Stimulated activated CD8-positive, alpha-beta memory T cell treated with anti-CD3 and anti-CD28 coated beads, Interleukin-15, amount 100 ng/mL, for 4 hours (primary cell): ENCODE data around the gene BANP.
"Not testable (repeated sequence)": the region's sequence is repeated elsewhere in the genome, so short reads cannot be mapped to it uniquely, and the experiment has no call there.

Experiments used
- DNase-seq, 2 donors: peaks; one replicate each; pipeline ENCODE4 v3.0.0-alpha.2; 2020; ENCODE audit warnings: low read depth in 2 of 2

BANP gene

DNA sequence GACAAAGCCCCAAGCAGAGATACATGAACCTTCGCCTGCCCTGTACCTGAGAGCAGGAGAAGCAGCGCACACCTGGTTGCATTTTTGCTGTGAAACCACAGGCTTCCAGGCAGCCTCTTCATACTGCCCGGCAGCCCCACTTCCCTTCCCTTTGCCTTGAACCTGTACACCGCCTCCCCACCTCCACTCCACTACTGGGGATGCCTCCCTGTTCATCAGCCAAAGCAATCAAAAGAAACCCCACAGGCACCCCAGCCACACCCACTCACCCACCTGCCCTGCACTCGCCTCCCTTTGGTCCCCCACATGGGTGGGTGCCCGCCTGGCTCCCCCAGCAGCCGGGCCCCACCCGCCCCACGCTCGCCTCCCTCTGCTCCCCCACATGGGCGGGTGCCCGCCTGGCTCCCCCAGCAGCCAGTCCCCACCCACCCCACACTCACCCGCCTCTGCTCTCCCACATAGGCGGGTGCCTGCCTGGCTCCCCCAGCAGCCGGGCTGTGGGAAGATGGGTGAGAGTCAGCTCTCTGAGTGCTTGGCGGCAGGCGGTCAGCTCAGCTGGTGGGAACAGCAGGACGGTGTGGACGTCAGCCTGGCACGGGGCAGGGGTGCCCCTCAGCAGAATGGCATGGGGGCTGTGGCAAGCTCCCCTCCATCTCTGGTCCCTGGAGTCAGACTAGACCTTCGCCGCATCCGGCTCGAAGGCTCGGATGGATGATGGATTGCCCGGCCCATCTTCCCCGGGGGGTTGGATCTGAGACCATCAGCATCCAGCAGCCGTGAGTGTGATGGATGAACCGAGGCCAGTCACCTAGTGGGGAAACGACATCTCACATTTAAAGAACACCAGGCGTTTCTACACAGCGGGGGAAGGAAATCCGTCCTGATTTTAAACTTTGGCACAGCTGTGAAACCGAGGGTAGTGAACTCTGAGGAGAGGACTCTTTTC, 135.6 kb downstream of the BANP start:
- no peak for DNase-seq

DNA sequence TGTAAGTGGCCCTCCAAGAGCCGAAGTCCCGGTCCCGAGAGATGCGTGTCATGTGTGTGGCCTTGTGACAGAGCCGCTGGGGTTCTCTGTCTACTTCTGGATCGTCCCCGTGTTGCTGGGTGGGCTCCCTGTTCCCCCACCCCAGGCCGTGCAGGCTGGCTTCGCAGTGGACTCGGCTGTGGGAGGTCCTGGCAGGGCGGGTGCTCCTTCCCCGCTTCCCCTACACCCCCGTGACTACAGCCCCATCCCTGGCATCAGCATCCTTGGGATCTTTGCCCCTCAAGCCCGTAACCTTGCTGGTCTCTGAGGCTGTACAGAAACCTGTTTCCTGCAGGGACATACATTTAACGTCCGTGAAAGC, 136.3 kb downstream of the BANP start:
- DNase-seq, result no peak

DNA sequence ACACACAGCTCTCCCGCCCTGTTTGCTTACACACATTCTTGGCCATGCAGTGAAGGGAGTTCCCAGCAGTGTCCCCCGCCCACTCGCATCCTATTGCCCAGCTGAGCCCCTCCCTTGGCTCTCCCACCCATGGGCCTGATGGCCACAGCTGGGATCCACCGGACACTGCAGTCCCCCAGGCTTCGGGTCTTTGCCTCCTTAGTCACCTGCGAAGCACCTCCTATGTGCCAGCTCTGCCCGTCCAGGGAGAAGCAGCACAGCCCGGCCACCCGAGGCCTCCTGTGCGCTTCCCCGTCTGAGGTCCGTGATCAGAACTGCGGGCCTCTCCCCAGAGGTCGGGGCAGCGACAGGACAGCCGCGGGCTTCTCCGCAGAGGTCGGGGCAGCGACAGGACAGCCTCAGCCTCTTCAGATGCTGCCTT, 136.9 kb downstream of the BANP start:
- no peak for DNase-seq

DNA sequence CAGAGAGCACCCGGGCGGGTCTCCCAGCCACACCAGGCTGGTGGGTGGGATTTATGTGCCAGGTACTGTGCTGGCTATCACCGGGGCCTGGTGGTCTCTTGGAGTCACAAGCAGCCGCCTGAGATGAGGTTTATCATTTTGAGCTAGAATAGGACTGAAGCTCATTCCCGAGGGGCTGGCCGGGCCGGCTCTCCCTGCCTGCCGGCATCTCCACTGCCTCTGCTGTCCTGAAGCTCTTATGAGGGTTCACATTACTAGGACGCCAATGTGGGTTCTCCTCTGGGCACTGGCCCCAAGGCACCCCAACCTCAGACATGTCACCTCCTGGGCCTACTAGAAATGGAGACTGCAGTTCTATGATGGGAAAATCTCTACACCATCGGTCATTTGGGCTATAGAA, 137.4 kb downstream of the BANP start:
- not testable (repeated sequence) for DNase-seq

DNA sequence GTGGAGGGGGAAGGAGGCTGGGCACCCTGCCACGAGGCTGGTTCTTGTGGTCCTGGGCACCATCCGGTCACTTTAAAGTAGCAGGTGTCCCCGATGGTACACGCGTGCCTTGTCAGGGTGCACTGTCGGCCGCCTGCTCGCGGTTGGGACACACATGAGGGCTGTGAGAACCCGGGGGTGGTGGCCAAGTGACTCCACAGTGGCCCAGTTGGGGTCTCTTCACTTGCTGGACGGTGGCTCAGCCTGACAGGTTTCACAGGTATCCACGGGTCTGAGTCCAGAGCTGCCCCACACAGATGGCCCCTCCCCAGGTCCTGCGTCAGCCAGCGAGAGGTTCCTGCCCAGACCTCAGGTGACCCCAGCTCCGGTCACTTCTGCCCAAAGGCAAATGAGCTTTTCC, 137.8 kb downstream of the BANP start:
- not testable (repeated sequence) for DNase-seq

DNA sequence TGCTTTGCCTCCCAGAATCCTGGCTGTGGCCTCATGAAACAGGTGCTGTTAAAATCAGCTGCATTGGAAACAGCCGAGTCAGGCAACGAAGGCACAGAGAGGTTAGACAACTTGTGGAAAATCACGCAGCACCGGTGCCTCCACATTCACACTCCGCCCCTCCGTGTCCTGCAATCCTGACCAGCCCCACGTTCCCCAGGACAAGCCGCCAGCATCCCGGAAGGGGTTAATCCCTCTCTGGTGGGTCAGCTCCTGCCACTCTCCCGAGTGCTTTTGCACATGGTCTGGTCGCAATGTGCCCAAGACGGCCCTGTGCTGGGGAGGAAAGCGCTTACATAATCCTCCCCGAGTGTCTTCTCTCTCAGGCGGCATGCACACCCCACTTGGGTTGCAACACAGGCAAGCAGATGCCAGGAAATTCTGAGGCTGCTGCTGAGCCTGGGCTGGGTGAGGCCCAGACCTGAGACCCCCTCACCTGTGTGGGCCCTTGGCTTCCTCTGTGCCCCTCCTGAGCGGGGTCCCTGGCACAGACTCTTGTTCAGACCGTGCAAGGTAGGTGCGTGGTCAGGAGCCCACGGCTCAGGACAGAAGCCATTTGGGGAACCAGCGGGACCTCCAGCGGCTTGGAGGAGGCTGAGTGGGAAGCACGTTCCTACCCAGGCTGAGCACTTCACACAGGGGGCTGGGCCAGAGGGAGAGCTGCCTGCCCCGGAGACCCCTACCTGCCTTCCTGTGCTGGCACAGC, 138.6 kb downstream of the BANP start:
- not testable (repeated sequence) for DNase-seq

DNA sequence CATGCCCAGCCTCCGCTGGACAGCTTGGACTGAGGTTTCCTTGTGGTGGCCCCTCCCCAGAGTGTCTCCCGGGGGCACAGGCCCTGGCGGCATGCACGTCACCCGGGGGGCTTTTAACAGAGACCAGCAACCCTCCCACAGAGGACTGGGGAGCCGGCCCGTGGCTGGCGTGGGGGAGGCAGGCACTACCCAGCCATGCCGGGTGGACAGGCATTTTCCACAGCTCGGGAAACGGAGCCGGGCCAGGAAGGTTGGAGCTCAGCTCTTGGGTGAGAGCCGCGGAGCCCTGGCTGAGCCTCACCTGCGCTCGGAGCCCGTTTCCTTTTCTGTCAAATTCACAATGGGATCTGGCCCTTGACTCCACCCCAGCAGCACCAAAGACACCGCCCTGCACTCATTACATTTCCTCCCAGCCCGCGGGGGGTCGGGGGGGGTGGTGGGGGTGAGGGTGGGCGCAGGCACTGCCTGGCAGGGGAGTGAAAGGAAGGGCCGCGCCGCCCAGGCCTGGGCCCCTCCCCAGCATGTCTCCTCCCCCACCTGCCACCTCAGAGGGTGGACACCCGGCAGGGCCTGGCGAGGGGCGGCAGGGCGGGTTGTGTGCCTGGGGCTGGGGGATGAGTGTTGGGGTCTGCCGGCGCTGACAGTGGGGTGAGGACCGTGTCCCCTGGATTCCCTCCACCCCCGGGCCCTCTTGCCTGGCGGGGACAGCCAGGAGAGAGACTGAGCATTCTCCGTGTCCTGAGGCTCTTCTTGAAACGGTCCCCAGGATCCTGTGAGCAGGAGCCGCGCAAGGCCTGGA, 139.3 kb downstream of the BANP start:
- DNase-seq, result not testable (repeated sequence)

DNA sequence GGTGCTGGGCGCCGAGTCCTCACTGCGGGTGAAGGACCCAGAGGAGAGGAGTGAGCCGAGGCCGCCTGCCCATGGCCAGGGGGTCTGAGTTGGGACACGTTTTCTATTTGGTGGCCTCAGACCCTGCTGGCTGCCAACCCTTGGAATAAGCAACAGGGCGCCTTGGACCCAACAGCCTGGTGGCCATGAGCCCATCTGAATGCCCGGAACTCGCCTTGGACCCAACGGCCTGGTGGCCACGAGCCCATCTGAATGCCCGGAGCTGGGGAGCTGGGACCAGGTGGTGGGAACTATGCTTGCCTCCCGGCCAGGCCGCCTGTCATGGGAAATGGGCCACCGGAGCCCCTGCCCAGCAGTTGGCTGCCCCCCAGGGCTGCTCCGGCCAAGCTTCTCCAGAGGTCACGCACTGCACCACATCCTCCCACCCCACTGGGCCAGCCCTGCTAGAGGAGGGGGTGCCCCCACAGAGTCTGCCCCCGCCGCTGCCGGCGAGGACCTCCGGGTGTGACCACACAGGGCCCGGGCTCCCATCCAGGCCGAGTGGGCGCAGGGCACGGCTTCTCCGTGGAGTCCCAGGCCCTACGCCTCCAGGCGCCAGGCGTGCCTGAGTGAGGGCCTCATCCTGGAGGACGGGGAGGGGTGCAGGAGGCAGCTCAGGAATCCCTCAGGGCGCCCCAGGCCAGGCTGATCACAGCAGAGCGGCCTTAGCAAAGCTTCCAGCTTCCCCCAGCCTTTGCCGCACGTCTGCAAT, 140.2 kb downstream of the BANP start:
- DNase-seq, result not testable (repeated sequence)

DNA sequence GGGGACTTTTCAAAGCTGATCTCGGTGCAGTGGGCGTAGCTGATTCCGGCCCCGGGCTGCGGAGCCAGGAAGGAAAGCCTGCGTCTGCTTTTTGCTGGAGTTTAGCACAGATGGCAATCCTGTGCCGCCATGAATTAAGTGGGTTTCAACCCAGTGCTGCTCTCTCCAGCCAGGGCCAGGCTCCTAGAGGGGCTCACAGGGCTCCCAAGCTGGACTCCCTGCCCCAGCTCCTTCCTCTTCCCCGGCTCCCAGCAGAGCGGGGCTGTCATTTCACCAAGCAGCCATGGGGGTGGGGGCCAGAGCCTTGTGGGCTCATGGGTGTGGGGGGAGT, 140.7 kb downstream of the BANP start:
- DNase-seq, result not testable (repeated sequence)

DNA sequence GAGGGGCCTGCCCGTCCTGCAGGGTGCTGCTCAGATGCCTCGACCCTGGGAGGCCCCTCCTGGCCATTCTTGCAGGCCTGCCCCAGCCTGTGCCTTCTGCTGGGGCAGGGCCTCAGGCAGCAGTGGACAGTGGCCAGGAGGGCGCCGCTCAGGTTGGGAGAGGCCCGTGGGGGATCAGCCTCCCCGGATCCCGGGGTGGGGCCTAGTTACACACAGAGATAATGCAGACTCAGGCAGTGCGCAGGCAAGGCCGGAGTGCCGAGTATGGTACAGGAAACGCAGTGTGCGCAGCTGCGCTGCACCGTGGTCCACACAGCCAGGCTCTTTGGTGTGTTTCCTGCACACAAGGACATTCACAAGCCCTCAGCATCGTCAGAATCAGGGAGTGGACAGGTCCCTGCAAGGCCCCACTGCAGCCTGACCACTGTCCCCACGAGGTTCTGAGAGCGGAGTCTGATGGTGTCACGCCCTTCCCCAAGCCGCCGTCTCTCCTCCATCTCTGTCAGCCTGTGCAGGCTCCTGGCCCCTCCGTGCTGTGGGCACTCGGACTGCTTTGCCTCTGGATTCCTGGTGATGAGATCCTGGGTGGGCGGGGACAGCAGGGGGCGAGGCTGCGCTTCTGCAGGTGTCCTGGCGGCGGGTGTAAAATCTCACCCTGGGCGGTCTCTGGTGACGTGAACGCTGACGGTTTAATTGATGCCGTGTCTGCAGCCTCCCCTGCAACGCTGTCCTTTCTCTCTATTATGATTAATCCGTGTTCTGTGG, 141.7 kb downstream of the BANP start:
- DNase-seq, result not testable (repeated sequence)

DNA sequence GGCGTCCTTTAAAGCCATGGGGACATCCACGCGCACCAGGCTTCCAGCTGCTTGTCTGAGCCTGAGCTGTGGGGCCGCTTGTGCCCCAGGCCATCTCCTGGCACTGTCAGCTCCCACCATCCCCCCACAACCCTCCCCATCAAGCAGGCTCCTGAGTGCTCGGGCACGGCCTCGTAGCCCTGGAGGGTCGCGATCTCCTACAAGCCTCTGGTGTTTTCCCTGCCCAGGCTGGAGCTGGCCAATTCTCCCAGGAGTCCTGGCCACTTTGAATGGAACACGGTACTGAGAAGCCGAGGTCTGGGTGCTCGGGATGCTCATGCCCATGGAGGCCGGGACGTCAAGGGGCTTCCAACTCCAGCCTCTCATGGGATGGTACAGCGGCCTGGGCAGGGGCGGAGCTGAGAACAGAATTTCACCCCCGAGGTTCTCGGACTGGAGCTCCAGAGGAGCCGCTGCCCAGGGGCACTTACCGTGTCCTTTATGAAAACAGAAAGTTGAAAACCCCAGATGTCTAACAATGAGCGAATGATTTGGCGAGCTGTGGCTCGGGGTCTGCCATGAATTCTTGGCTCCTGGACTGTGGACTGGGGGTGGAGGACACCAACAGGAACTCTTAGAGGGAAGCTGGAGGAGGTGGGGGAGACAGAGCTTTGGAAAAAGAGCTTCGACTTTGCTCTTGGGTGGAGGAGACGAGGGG, 142.5 kb downstream of the BANP start:
- DNase-seq, result not testable (repeated sequence)

DNA sequence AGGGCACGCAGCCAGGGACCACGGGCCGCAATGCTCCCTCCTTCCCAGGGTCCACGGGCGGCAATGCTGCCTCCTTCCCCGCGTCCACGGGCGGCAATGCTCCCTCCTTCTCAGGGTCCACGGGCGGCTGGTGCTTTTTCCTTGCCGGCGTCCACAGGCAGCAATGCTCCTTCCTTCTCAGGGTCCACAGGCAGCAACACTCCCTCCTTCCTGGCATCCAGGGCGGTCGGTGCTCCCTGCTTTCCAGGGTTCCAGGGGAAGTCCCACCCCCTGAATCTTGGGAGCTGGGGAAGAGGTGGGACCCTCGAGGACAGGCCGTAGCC, 143.0 kb downstream of the BANP start:
- not testable (repeated sequence) for DNase-seq

DNA sequence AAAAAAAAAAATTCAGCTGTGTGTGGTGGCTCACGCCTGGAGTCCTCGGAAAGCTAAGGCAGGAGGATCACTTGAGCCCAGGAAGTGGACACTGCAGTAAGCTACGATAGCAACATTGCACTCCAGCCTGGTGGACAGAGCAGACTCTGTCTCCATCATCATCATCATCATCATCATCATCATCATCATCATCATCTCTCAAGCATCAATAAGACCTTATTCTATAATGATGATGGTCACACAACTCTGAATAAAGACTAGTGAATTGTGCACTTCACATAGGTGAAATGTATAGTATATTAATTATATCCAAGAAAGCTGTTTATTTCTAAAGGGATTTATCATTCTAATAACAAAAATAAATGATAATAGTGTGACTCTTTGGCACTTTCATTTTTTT, 143.7 kb downstream of the BANP start:
- not testable (repeated sequence) for DNase-seq

DNA sequence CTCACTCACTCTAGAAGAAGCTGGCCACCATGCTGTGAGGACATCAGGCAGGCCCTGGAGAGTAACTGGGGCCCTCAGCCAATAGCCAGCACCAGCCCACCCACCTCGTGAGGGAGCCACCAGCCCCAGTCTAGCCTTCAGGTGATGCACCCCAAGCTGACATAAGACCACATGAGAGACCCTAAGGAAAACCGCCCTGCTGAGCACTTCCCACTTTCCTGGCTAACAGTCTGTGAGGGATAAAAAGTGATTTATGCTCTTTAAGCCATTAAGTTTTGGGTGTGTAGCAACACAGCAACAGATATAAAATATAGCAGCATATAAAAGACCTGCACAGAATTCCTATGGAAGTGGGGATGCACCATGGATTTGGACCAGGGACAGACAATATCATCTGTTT, 145.4 kb downstream of the BANP start:
- DNase-seq, result not testable (repeated sequence)

DNA sequence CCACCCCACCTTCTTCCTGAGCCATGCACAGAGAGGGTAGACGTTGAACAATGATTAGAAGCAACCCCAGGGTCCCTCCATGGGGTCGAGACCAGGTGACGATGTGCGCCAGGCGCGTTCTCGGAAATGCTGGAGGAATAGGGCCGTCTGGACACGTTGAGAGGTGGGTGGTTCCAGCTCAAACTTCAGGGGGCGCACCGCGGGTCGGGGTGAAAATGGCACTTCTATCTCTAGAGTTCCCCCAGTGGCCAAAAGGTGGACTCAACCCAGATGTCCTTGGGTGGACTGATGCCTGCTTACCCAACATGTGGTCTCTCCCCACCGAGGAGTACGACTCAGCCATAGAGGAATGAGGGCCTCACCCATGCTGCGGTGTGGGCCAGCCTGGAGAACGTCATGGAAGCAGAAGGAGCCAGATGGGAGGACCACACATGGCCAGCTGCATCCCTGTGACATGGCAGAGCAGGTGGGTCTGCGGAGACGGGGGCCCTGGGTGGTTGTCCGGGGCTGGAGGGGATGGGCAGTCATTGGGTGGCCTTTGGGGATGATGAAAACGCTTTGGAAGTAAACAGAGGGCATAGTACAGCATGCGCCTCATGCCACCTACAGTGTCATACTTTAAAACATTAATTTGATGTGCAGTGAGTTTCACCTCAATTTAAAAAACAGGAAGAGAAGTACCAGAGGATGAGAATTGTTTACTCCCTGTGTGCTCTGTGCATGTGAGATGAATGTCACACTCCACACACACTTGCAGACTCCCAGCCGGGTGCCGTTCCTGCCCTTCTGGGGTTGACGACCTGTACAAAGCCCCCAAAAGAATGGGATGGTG, 147.7 kb downstream of the BANP start:
- DNase-seq, result not testable (repeated sequence)

DNA sequence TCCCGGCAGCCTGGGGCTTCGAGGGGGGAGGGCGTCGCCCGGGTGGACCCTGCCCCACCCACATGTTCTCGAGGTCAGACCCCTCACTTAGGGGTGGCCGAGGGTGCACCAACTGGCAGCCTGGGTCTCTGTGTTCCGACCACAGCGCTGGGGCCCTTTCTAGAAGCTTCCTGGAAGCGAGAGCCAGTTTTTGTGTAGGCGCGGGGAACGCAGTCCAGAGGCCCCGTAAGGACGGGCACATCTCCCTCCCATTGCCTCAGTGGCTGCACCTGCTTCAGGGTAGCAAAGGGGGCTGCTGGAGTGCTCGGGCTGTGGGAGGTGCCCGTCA, 148.3 kb downstream of the BANP start:
- DNase-seq, result no peak

DNA sequence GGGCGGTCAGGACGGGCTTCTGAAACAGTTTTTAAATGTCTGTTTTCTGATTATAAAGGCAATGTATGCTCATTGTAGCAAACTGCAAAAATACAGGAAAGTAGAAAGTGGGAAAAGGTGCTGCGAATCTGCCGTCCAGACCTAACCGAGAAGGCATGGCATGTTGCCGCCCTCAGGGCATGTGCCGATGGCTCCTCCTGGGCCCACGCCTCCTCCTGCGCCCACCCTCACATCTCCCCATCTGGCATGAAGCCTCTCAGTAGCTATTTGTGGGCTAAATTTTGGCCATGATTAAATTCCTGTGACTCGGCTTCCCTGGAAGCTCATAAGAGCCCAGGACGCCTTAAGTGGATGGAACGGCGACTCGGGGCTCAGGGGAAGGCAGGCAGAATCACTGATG, 148.7 kb downstream of the BANP start:
- DNase-seq, result not testable (repeated sequence)

DNA sequence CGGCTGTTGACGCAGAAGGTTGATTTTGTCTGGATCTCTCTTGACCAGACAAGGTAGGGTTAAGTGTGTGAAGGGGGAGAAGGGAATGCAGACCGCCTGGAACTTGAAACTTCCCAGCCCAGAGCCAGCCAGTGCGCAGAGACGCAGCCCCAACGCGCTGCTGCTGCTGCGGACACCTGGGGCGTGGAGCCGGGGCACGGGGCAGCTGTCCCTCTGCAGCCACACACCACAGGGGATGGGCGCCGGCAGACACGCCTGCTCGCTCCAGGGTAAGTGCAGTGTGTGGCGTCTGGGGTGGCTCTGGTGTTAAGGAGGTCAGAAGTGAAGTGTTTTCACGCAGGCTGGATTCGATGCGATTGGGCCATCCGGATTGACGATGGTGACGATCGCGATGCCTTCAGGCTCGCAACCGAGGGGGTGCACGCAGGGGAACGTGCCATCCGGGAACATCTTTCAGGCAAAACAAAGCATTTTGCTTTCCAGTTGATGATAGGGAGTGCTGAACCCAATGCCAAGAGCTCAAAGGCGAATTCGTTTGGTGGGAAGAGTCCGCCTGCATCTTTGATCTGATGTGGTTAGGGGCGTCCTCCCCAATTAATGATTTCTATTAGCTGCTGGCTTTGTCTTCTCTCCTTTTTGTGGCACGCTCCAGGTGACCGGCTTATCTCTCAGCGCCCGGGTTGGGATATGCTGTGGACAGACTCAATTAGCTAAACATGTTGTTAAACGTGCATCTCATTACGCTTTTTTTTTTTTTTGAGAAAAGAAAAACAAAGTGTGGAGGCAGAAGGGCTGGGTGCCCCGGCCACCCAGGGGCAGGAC, 149.8 kb downstream of the BANP start:
- not testable (repeated sequence) for DNase-seq
